ENCODE measurements around the gene DENND1B.

- TF ChIP-seq CTCF (IDR thresholded peaks at IDR 0.05) (no peak), POLR2A (IDR thresholded peaks at IDR 0.05) (no peak)
Observed at GRCh38 chr1:197800379-197801110, 25.3 kb upstream of the DENND1B start.
